Measurements from ENCODE around the gene SLC49A3.

GRCh38 chr4:735583-735982 lies 46.6 kb upstream of the SLC49A3 start:
- TF ChIP-seq CTCF (conservative IDR thresholded peaks at IDR 0.05 in 1 of 2, IDR thresholded peaks at IDR 0.05 in 1 of 2; ENCODE audit: extremely low read depth in 1 of 2, insufficient read depth in 1 of 2, low read depth in 1 of 2, low read length in 2 of 2), result no peak
- TF ChIP-seq EZH2 (IDR thresholded peaks at IDR 0.05; ENCODE audit: borderline replicate concordance, low read length), result no peak

Measured in mammary epithelial cell (primary cell).